Endothelial cell (in vitro differentiated cells): ENCODE data around the gene RPL36. TPM values are rescaled to one million over a fixed set of nuclear protein-coding genes. Genes with fewer than 3 reads are reported as not detected.

Experiments used
- DNase-seq: peaks from one replicate; pipeline ENCODE4 v3.0.0; 2021; ENCODE audit warnings: low spot score
- H3K27ac Mint-ChIP-seq: one replicate; pipeline ENCODE4 v1.8.0; 2021; ENCODE audit warnings: mixed read lengths, inconsistent platforms; ENCODE audit not compliant: unreplicated experiment
- H3K27me3 Mint-ChIP-seq: one replicate; pipeline ENCODE4 v1.8.0; 2021; ENCODE audit warnings: mild to moderate bottlenecking, moderate library complexity, mixed read lengths, inconsistent platforms; ENCODE audit not compliant: unreplicated experiment
- H3K36me3 Mint-ChIP-seq: one replicate; pipeline ENCODE4 v1.8.0; 2021; ENCODE audit warnings: mild to moderate bottlenecking, low read depth, mixed read lengths, inconsistent platforms; ENCODE audit not compliant: unreplicated experiment
- H3K4me1 Mint-ChIP-seq: one replicate; pipeline ENCODE4 v1.8.0; 2021; ENCODE audit warnings: mild to moderate bottlenecking, mixed read lengths, inconsistent platforms; ENCODE audit not compliant: unreplicated experiment
- H3K4me3 Mint-ChIP-seq: one replicate; pipeline ENCODE4 v1.8.0; 2021; ENCODE audit warnings: mild to moderate bottlenecking, mixed read lengths, inconsistent platforms; ENCODE audit not compliant: unreplicated experiment
- H3K9me3 Mint-ChIP-seq: one replicate; pipeline ENCODE4 v1.8.0; 2021; ENCODE audit warnings: mixed read lengths, inconsistent platforms; ENCODE audit not compliant: unreplicated experiment
- CTCF ChIP-seq: fragments of 200-600 bp; sonication (generic); IDR thresholded peaks from one replicate; pipeline ENCODE4 v1.5.0; 2021; ENCODE audit warnings: antibody characterized with exemption; ENCODE audit not compliant: unreplicated experiment
- total RNA-seq: library from RNA; stranded (reverse); fragmentation: NEBNext Ultra II Directional; extraction: Animal tissue kit (Norgen Biotek cat#: 25700); gene quantifications from one replicate; pipeline ENCODE4 v1.2.1, GENCODE V29; 2021; ENCODE audit not compliant: unreplicated experiment

Gene RPL36
- total RNA-seq, 1 donor from 2014 or later = 910 TPM

- no peak for TF ChIP-seq CTCF
Measured at GRCh38 chr19:5676772-5677105, 13.4 kb upstream of the RPL36 start.

GRCh38 chr19:5677136-5677535 is 13.0 kb upstream of the RPL36 start:
- H3K4me3 Mint-ChIP-seq = no peak overlapping the region
- DNase-seq = no peak
- peaks cover 28% of the 10 kb centered on the region for H3K27me3 Mint-ChIP-seq
- H3K36me3 Mint-ChIP-seq = peaks cover 24% of the 10 kb centered on the region
- TF ChIP-seq CTCF = no peak
- peaks cover 32% of the 10 kb centered on the region for H3K4me1 Mint-ChIP-seq
- no peak overlapping the region for H3K27ac Mint-ChIP-seq
- H3K9me3 Mint-ChIP-seq = no peaks in the 10 kb centered on the region

More at GRCh38 chr19:5676772-5677105, 13.4 kb upstream of the RPL36 start:
- peaks cover 27% of the 10 kb centered on the region for H3K27me3 Mint-ChIP-seq
- H3K27ac Mint-ChIP-seq = no peak overlapping the region
- DNase-seq = no peak
- H3K9me3 Mint-ChIP-seq = no peaks in the 10 kb centered on the region
- H3K4me1 Mint-ChIP-seq = peaks cover 28% of the 10 kb centered on the region
- peaks cover 23% of the 10 kb centered on the region for H3K36me3 Mint-ChIP-seq
- H3K4me3 Mint-ChIP-seq = no peak overlapping the region

- Mint-ChIP-seq H3K27ac (no peak overlapping the region), H3K4me1 (peaks cover 34% of the 10 kb centered on the region), H3K27me3 (peaks cover 32% of the 10 kb centered on the region), H3K4me3 (no peak overlapping the region), H3K36me3 (peaks cover 24% of the 10 kb centered on the region), H3K9me3 (no peaks in the 10 kb centered on the region)
- TF ChIP-seq CTCF = no peak
- DNase-seq = no peak
Measured at GRCh38 chr19:5677580-5677979, 12.5 kb upstream of the RPL36 start.

- H3K4me1 Mint-ChIP-seq = peaks cover 34% of the 10 kb centered on the region
- TF ChIP-seq CTCF = no peak
- peaks cover 17% of the 10 kb centered on the region for H3K36me3 Mint-ChIP-seq
- H3K4me3 Mint-ChIP-seq = no peak overlapping the region
- DNase-seq = no peak
- peaks cover 32% of the 10 kb centered on the region for H3K27me3 Mint-ChIP-seq
- no peak overlapping the region for H3K27ac Mint-ChIP-seq
- no peaks in the 10 kb centered on the region for H3K9me3 Mint-ChIP-seq
Measured at GRCh38 chr19:5678071-5678718, 11.9 kb upstream of the RPL36 start.

- Mint-ChIP-seq H3K27me3 (peaks cover 24% of the 10 kb centered on the region), H3K4me1 (peaks cover 34% of the 10 kb centered on the region), H3K9me3 (no peaks in the 10 kb centered on the region), H3K36me3 (peaks cover 13% of the 10 kb centered on the region), H3K4me3 (peak overlapping the region; percentile 94), H3K27ac (peak overlapping the region; percentile 97)
- DNase-seq = no peak
- no peak for TF ChIP-seq CTCF
Measured at GRCh38 chr19:5679289-5680083, 10.6 kb upstream of the RPL36 start.
